ENCODE data around the gene ADPRH. TPM values are rescaled to one million over a fixed set of nuclear protein-coding genes. Genes with fewer than 3 reads are reported as not detected.

ADPRH gene
- total RNA-seq, 1 donor from 2014 or later, result 0.77 TPM

GRCh38 chr3:119597548-119598288 lies 18.4 kb downstream of the ADPRH start, which contains the start of gene PLA1A:
TSS of gene PLA1A (plus strand) at chr3:119597885. CDS start at chr3:119597914, 29 bp downstream.
- no peak within 1 kb of the TSS for H3K27ac Mint-ChIP-seq

DNA sequence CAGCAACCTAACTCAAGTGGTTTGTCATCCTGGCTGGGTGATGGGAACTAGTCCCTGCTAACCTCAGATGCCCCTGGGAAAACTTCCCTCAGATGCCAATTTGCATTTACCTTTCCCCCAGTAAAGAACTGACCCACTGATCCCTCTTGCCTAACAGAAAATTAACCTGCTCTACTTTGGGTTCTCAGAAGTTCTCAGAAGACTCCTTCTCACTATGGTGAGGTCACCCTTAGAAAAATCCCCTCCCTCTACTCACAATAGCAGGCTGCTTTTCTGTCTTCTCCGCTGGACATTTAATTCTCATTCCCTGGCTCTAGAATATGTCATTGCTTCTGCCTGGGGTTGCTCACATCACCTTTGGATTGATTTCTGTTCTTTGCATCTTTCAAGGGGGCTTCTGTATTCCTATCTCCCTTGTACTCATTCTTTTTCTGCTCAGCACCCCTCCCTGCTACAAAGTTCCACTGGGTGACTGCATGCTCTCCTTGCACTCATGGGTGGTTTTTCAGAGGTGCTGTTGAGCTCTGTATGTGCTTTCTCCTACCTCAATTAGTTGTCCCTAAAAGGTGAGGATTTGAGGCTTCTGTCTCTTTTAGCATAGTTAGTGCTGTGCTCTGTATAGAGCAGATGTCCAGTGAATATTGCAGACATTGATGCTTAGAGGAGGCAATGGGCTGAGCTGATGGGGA lies 19.3 kb downstream of the ADPRH start:
- TF ChIP-seq, protein P1, sequence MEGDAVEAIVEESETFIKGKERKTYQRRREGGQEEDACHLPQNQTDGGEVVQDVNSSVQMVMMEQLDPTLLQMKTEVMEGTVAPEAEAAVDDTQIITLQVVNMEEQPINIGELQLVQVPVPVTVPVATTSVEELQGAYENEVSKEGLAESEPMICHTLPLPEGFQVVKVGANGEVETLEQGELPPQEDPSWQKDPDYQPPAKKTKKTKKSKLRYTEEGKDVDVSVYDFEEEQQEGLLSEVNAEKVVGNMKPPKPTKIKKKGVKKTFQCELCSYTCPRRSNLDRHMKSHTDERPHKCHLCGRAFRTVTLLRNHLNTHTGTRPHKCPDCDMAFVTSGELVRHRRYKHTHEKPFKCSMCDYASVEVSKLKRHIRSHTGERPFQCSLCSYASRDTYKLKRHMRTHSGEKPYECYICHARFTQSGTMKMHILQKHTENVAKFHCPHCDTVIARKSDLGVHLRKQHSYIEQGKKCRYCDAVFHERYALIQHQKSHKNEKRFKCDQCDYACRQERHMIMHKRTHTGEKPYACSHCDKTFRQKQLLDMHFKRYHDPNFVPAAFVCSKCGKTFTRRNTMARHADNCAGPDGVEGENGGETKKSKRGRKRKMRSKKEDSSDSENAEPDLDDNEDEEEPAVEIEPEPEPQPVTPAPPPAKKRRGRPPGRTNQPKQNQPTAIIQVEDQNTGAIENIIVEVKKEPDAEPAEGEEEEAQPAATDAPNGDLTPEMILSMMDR (IDR thresholded peaks at IDR 0.05), result no peak
- TF ChIP-seq EZH2phosphoT487 (IDR thresholded peaks at IDR 0.05) (no peak), EZH2 (IDR thresholded peaks at IDR 0.05) (no peak)
- Mint-ChIP-seq H3K9me3 (no peaks in the 10 kb centered on the region), H3K4me3 (no peak overlapping the region), H3K27me3 (ENCODE audit: insufficient read depth, low read depth) (peaks cover 5% of the 10 kb centered on the region), H3K36me3 (no peaks in the 10 kb centered on the region), H3K4me1 (no peaks in the 10 kb centered on the region), H3K27ac (no peak overlapping the region)
- Histone ChIP-seq H3K27ac (no peak overlapping the region), H3K36me3 (no peaks in the 10 kb centered on the region), H3F3A (ENCODE audit: low read depth) (no peaks in the 10 kb centered on the region), H2AFZ (replicated peaks) (no peak overlapping the region), H3K4me2 (no peak overlapping the region), H3K9ac (no peak overlapping the region), H3K79me2 (ENCODE audit: low read depth) (no peaks in the 10 kb centered on the region), H3K4me3 (no peak overlapping the region), H3K27me3 (no peaks in the 10 kb centered on the region), H3K4me1 (peaks cover 4% of the 10 kb centered on the region), H4K20me1 (ENCODE audit: low read depth) (no peaks in the 10 kb centered on the region), H3K9me3 (ENCODE audit: low read depth) (no peaks in the 10 kb centered on the region)
- no peak for DNase-seq (ENCODE audit: low spot score)

More at GRCh38 chr3:119597548-119598288, 18.4 kb downstream of the ADPRH start, which contains the start of gene PLA1A:
- Mint-ChIP-seq H3K4me1 (no peaks in the 10 kb centered on the region), H3K36me3 (no peaks in the 10 kb centered on the region), H3K9me3 (no peaks in the 10 kb centered on the region), H3K4me3 (no peak within 1 kb of the TSS), H3K27me3 (ENCODE audit: insufficient read depth, low read depth) (peaks cover 4% of the 10 kb centered on the region)
- no peaks in the 10 kb centered on the region for H3K36me3 ChIP-seq
- H3F3A ChIP-seq (ENCODE audit: low read depth), result no peaks in the 10 kb centered on the region
- TF ChIP-seq EZH2phosphoT487 (IDR thresholded peaks at IDR 0.05), result no peak
- TF ChIP-seq, protein P1 (IDR thresholded peaks at IDR 0.05), result no peak
- TF ChIP-seq EZH2 (IDR thresholded peaks at IDR 0.05), result no peak
- H3K27ac ChIP-seq, result no peak within 1 kb of the TSS
- H2AFZ ChIP-seq (replicated peaks), result no peak within 1 kb of the TSS
- no peak within 1 kb of the TSS for H3K4me3 ChIP-seq
- no peaks in the 10 kb centered on the region for H3K9me3 ChIP-seq (ENCODE audit: low read depth)
- H3K4me1 ChIP-seq, result peaks cover 4% of the 10 kb centered on the region
- H3K27me3 ChIP-seq, result no peaks in the 10 kb centered on the region
- no peaks in the 10 kb centered on the region for H4K20me1 ChIP-seq (ENCODE audit: low read depth)
- H3K9ac ChIP-seq, result no peak within 1 kb of the TSS
- no peaks in the 10 kb centered on the region for H3K79me2 ChIP-seq (ENCODE audit: low read depth)
- no peak for DNase-seq (ENCODE audit: low spot score)
- H3K4me2 ChIP-seq, result no peak within 1 kb of the TSS

DNA sequence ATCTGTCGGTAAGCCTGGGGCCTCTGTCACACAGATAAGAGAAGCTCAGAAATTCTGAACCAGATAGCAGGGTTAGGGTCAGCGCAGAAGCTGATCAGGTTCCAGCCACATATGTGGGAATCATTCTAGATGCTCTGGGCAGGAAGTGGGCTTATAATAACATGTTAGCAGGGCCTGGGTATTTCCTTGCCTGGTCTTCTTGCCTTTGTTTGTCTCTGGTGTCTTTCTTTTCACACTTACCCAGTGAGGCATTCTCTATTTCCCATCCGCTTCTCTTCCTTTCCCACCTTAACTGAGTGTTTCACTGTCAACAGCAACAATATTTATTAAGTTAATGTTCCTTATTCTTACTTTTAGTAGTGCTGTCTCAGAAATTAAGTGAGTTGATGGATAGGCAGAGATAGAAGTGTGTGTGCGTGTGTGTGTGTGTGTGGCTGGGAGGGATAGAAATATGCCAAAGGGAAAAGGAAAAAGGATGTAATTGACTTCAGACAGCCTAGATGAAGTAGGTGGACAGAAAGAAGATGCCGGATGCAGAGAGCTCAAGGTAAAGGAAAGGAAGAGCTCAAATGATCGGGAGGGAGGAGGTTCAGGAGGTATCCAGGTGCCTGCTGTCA lies 20.4 kb downstream of the ADPRH start:
- no peaks in the 10 kb centered on the region for H3K27me3 ChIP-seq
- TF ChIP-seq EZH2 (IDR thresholded peaks at IDR 0.05) (no peak), EZH2phosphoT487 (IDR thresholded peaks at IDR 0.05) (no peak)
- TF ChIP-seq, protein P1 (IDR thresholded peaks at IDR 0.05), result no peak
- no peaks in the 10 kb centered on the region for H3K36me3 ChIP-seq
- H3K27ac Mint-ChIP-seq, result no peak overlapping the region
- no peak for DNase-seq (ENCODE audit: low spot score)
- no peaks in the 10 kb centered on the region for H3K36me3 Mint-ChIP-seq
- H3K4me1 ChIP-seq, result peaks cover 4% of the 10 kb centered on the region
- no peaks in the 10 kb centered on the region for H4K20me1 ChIP-seq (ENCODE audit: low read depth)
- no peaks in the 10 kb centered on the region for H3K9me3 Mint-ChIP-seq
- no peaks in the 10 kb centered on the region for H3K79me2 ChIP-seq (ENCODE audit: low read depth)
- H3K27me3 Mint-ChIP-seq (ENCODE audit: insufficient read depth, low read depth), result peaks cover 5% of the 10 kb centered on the region
- H3F3A ChIP-seq (ENCODE audit: low read depth), result no peaks in the 10 kb centered on the region
- no peaks in the 10 kb centered on the region for H3K9me3 ChIP-seq (ENCODE audit: low read depth)
- H3K4me3 Mint-ChIP-seq, result no peak overlapping the region
- no peaks in the 10 kb centered on the region for H3K4me1 Mint-ChIP-seq
- H3K4me3 ChIP-seq, result no peak overlapping the region
- H3K27ac ChIP-seq, result no peak overlapping the region
- H3K9ac ChIP-seq, result no peak overlapping the region
- no peak overlapping the region for H2AFZ ChIP-seq (replicated peaks)
- no peak overlapping the region for H3K4me2 ChIP-seq

Measured in neural progenitor cell (in vitro differentiated cells).